IMR-90 (cell line): ENCODE measurements around the gene PARL. TPM values are rescaled to one million over a fixed set of nuclear protein-coding genes. Genes with fewer than 3 reads are reported as not detected.

Experiments used
- ATAC-seq: fragments of 200-7000 bp; cut with Tn5 transposase; 2 replicates; pipeline ENCODE4 v1.9.1; 2020; ENCODE audit warnings: low read depth, mild to moderate bottlenecking, moderate library complexity
- BruUV-seq: library from RNA; stranded (reverse); fragments of 400-500 nt; replicated peaks from 2 replicates; lab custom pipeline; 2021; lab: Mats Ljungman, UMichigan
- CTCF ChIA-PET: fragments of 300-600 bp; formaldehyde crosslinking; extraction: SDS; loops from one replicate; lab custom pipeline; 2021; ENCODE audit warnings: antibody characterized with exemption; lab: Yijun Ruan, JAX
- POLR2A ChIA-PET: fragments of 300-600 bp; sonication (Branson Sonifier 250); formaldehyde crosslinking; loops from one replicate; lab custom pipeline; 2022; ENCODE audit warnings: antibody characterized with exemption; ENCODE audit not compliant: unreplicated experiment; lab: Charles Lee
- DNase-seq: peaks from one replicate; pipeline ENCODE4 v3.0.0; 2013
- H2AFZ ChIP-seq: replicated peaks from 2 replicates; pipeline ENCODE3; 2013; ENCODE audit warnings: low read length, mild to moderate bottlenecking; ENCODE audit not compliant: poor library complexity
- H2AK5ac ChIP-seq: 2 replicates; pipeline ENCODE4 v1.6.1; 2013; ENCODE audit warnings: low read depth, low read length, inconsistent platforms
- H2AK9ac ChIP-seq: replicated peaks from 2 replicates; pipeline ENCODE3; 2013; ENCODE audit warnings: mild to moderate bottlenecking, low read depth, low read length, moderate library complexity; ENCODE audit not compliant: poor library complexity
- H2BK120ac ChIP-seq: 2 replicates; pipeline ENCODE4 v1.6.1; 2013; ENCODE audit warnings: low read depth, low read length, inconsistent platforms
- H2BK15ac ChIP-seq: 3 replicates; pipeline ENCODE4 v1.6.1; 2013; ENCODE audit warnings: low read depth, low read length, inconsistent platforms
- H2BK20ac ChIP-seq: 2 replicates; pipeline ENCODE4 v1.6.1; 2013; ENCODE audit warnings: low read depth, mild to moderate bottlenecking, inconsistent platforms, low read length, moderate library complexity
- H2BK5ac ChIP-seq: 2 replicates; pipeline ENCODE4 v1.6.1; 2013; ENCODE audit warnings: mild to moderate bottlenecking, low read depth, low read length, inconsistent platforms; ENCODE audit not compliant: poor library complexity, severe bottlenecking
- H3K14ac ChIP-seq: replicated peaks from 2 replicates; pipeline ENCODE4 v1.6.1; 2013; ENCODE audit warnings: low read depth, low read length, inconsistent platforms
- H3K18ac ChIP-seq: 2 replicates; pipeline ENCODE4 v1.6.1; 2013; ENCODE audit warnings: low read depth, low read length, control low read depth
- H3K23ac ChIP-seq: 2 replicates; pipeline ENCODE4 v1.6.1; 2013; ENCODE audit warnings: low read depth, low read length, inconsistent platforms
- H3K27ac ChIP-seq: 2 replicates; pipeline ENCODE4 v1.5.1; 2013; ENCODE audit warnings: mild to moderate bottlenecking, control low read depth, low read length; ENCODE audit not compliant: insufficient read depth
- H3K27me3 ChIP-seq: 2 replicates; pipeline ENCODE4 v1.6.1; 2013; ENCODE audit warnings: low read length; ENCODE audit not compliant: control insufficient read depth, insufficient read depth
- H3K36me3 ChIP-seq: 2 replicates; pipeline ENCODE4 v1.6.1; 2013; ENCODE audit warnings: low read length, mixed read lengths; ENCODE audit not compliant: control insufficient read depth, insufficient read depth
- H3K4ac ChIP-seq: 2 replicates; pipeline ENCODE4 v1.6.1; 2013; ENCODE audit warnings: low read depth, low read length, inconsistent platforms
- H3K4me1 ChIP-seq: 2 replicates; pipeline ENCODE4 v1.6.1; 2013; ENCODE audit warnings: low read length, mixed read lengths; ENCODE audit not compliant: control insufficient read depth, insufficient read depth
- H3K4me2 ChIP-seq: 2 replicates; pipeline ENCODE4 v1.6.1; 2013; ENCODE audit warnings: low read depth, mild to moderate bottlenecking, control low read depth, low read length, moderate library complexity
- H3K4me3 ChIP-seq: 2 replicates; pipeline ENCODE4 v1.5.1; 2013; ENCODE audit warnings: low read depth, mild to moderate bottlenecking, control low read depth, low read length, moderate library complexity; ENCODE audit not compliant: insufficient read depth
- H3K56ac ChIP-seq: 2 replicates; pipeline ENCODE4 v1.6.1; 2013; ENCODE audit warnings: low read length, inconsistent platforms; ENCODE audit not compliant: insufficient read depth; ENCODE audit errors: extremely low read depth
- H3K79me1 ChIP-seq, 2 experiments: 2 replicates each; pipeline ENCODE4 v1.6.1; 2013; ENCODE audit warnings: low read length in 2 of 2, inconsistent platforms in 1 of 2, low read depth in 1 of 2
- H3K9ac ChIP-seq: 2 replicates; pipeline ENCODE4 v1.6.1; 2013; ENCODE audit warnings: low read depth, low read length, control low read depth
- H3K9me1 ChIP-seq: 2 replicates; pipeline ENCODE4 v1.6.1; 2013; ENCODE audit warnings: low read length, inconsistent platforms; ENCODE audit not compliant: insufficient read depth
- H3K9me3 ChIP-seq: 2 replicates; pipeline ENCODE4 v1.6.1; 2013; ENCODE audit warnings: low read length; ENCODE audit not compliant: control insufficient read depth, insufficient read depth
- H4K20me1 ChIP-seq: 2 replicates; pipeline ENCODE4 v1.6.1; 2013; ENCODE audit warnings: low read length, inconsistent platforms; ENCODE audit not compliant: insufficient read depth
- H4K5ac ChIP-seq: 2 replicates; pipeline ENCODE4 v1.6.1; 2013; ENCODE audit warnings: mild to moderate bottlenecking, low read depth, low read length, control low read depth
- H4K8ac ChIP-seq, 2 experiments: 2 replicates each; pipeline ENCODE4 v1.6.1; 2013; ENCODE audit warnings: low read depth in 2 of 2, low read length in 2 of 2, control low read depth in 1 of 2, inconsistent platforms in 1 of 2
- H4K91ac ChIP-seq: 2 replicates; pipeline ENCODE4 v1.6.1; 2013; ENCODE audit warnings: low read depth, low read length, inconsistent platforms; ENCODE audit not compliant: insufficient read depth
- BHLHE40 ChIP-seq: fragments of 150-350 bp; IDR thresholded peaks from 2 replicates; pipeline ENCODE4 v1.6.1; 2016; ENCODE audit warnings: mild to moderate bottlenecking, low read depth, low read length
- CEBPB ChIP-seq: IDR thresholded peaks from 2 replicates; pipeline ENCODE4 v1.6.1; 2012; ENCODE audit warnings: low read depth, low read length, improper control_type of control experiment
- CHD1 ChIP-seq: IDR thresholded peaks from 2 replicates; pipeline ENCODE4 v1.6.1; 2012; ENCODE audit warnings: low read depth, low read length, improper control_type of control experiment
- CTCF ChIP-seq: conservative IDR thresholded peaks from 2 replicates; pipeline ENCODE4 v1.5.1; 2012; ENCODE audit warnings: mild to moderate bottlenecking, low read depth, low read length, improper control_type of control experiment
- ELK1 ChIP-seq: fragments of 150-350 bp; IDR thresholded peaks from 2 replicates; pipeline ENCODE4 v1.6.1; 2016; ENCODE audit warnings: low read depth, mild to moderate bottlenecking, low read length, moderate library complexity, borderline replicate concordance
- FOS ChIP-seq: fragments of 150-350 bp; IDR thresholded peaks from 2 replicates; pipeline ENCODE4 v1.6.1; 2016; ENCODE audit warnings: low read depth, low read length
- MAFK ChIP-seq: IDR thresholded peaks from 2 replicates; pipeline ENCODE4 v1.6.1; 2012; ENCODE audit warnings: low read depth, low read length, improper control_type of control experiment
- MAZ ChIP-seq: IDR thresholded peaks from 2 replicates; pipeline ENCODE4 v1.6.1; 2012; ENCODE audit warnings: low read depth, mild to moderate bottlenecking, low read length, improper control_type of control experiment, moderate library complexity, borderline replicate concordance
- MXI1 ChIP-seq: IDR thresholded peaks from 2 replicates; pipeline ENCODE4 v1.6.1; 2012; ENCODE audit warnings: low read depth, mild to moderate bottlenecking, low read length, moderate library complexity, borderline replicate concordance
- NFE2L2 ChIP-seq: fragments of 150-350 bp; IDR thresholded peaks from 2 replicates; pipeline ENCODE4 v1.6.1; 2016; ENCODE audit warnings: low read depth, mild to moderate bottlenecking, low read length
- POLR2A ChIP-seq: IDR thresholded peaks from 2 replicates; pipeline ENCODE4 v1.6.1; 2012; ENCODE audit warnings: mild to moderate bottlenecking, low read depth, low read length
- RAD21 ChIP-seq: IDR thresholded peaks from 2 replicates; pipeline ENCODE4 v1.6.1; 2012; ENCODE audit warnings: low read length, improper control_type of control experiment
- RCOR1 ChIP-seq: IDR thresholded peaks from 2 replicates; pipeline ENCODE4 v1.6.1; 2012; ENCODE audit warnings: mild to moderate bottlenecking, low read length, improper control_type of control experiment; ENCODE audit not compliant: insufficient replicate concordance
- RFX5 ChIP-seq: IDR thresholded peaks from 2 replicates; pipeline ENCODE4 v1.8.0; 2012; ENCODE audit warnings: low read depth, mild to moderate bottlenecking, low read length, moderate library complexity
- SMC3 ChIP-seq: fragments of 150-350 bp; IDR thresholded peaks from 2 replicates; pipeline ENCODE4 v1.6.1; 2016; ENCODE audit warnings: low read depth, mild to moderate bottlenecking, antibody characterized with exemption, low read length, moderate library complexity
- USF2 ChIP-seq: fragments of 150-350 bp; IDR thresholded peaks from 2 replicates; pipeline ENCODE4 v1.6.1; 2017; ENCODE audit warnings: mild to moderate bottlenecking, antibody characterized with exemption, low read length, low read depth
- WGBS, 2 experiments: methylation state at CpG; one replicate each; pipeline versions ENCODE4 v1.1.5 to v1.1.7; 2013; ENCODE audit warnings: missing lambda C conversion rate in 2 of 2; ENCODE audit not compliant: insufficient read length in 1 of 2; ENCODE audit errors: extremely low coverage in 2 of 2; 5-methylcytosine and 5-hydroxymethylcytosine counted together
- dilution Hi-C: fragments of 300-500 bp; cut with HindIII; formaldehyde crosslinking; loops from one replicate; pipeline ENCODE4 v1.14.3; 2018; ENCODE audit warnings: low sequenced_read_pairs; ENCODE audit not compliant: unreplicated experiment
- in situ Hi-C: fragments of 300-500 bp; cut with MboI; formaldehyde crosslinking; loops from 3 replicates; pipeline ENCODE4 v1.14.3; 2019; ENCODE audit warnings: low sequenced_read_pairs, inconsistent platforms, mixed read lengths
- intact Hi-C: fragments of 100-400 bp; cut with micrococcal nuclease; formaldehyde crosslinking; loops from 2 replicates; pipeline ENCODE4 v1.10.0; 2022
- polyA plus RNA-seq, 3 experiments: library from polyadenylated mRNA; depleted of rRNA; stranded (reverse); fragments of >200 nt; gene quantifications; 2 replicates each; pipeline ENCODE4 v1.2.3, GENCODE V29; 2012; ENCODE audit warnings: low replicate concordance in 1 of 3
- total RNA-seq: library from RNA; depleted of rRNA; stranded (reverse); fragments of >200 nt; gene quantifications from 2 replicates; pipeline ENCODE4 v1.2.3, GENCODE V29; 2012

Gene PARL
- total and polyA plus RNA-seq, 2 of the 4 experiments (the other 2 are of a cell fraction): 35.5 to 42.6 TPM

- Histone ChIP-seq H3K9ac (no peak overlapping the region), H3K4me3 (no peak overlapping the region), H4K20me1 (no peaks in the 10 kb centered on the region), H3K4me1 (no peaks in the 10 kb centered on the region), H3K79me1 (no peaks in the 10 kb centered on the region), H4K5ac (no peak overlapping the region), H3K14ac (no peak overlapping the region), H2AFZ (no peak overlapping the region), H3K9me3 (no peaks in the 10 kb centered on the region), H3K27me3 (peaks cover 24% of the 10 kb centered on the region), H2BK20ac (no peak overlapping the region), H2AK5ac (no peak overlapping the region; the same call in 1 of the 2 replicates), H2BK5ac (no peak overlapping the region), H4K91ac (no peak overlapping the region), H2BK120ac (no peak overlapping the region), H3K18ac (no peak overlapping the region), H3K36me3 (no peaks in the 10 kb centered on the region), H2BK15ac (no peak overlapping the region), H2AK9ac (no peak overlapping the region), H3K56ac (no peak overlapping the region), H4K8ac (no peak overlapping the region), H3K23ac (no peak overlapping the region), H3K9me1 (no peaks in the 10 kb centered on the region), H3K4ac (no peak overlapping the region), H3K4me2 (no peak overlapping the region), H3K27ac (no peak overlapping the region)
- POLR2A ChIA-PET: no interaction called here
- BruUV-seq: no TSS peak
- in situ Hi-C loops (no loop called here), dilution Hi-C loops (no loop called here), intact Hi-C loops (no loop called here)
- ATAC-seq (no peak), DNase-seq (no peak)
- CTCF ChIA-PET: interaction anchor here (0.7 kb wide), 1 partner anchor 28 kb away, joined by 3 read pairs; no protein-coding TSS in a partner anchor
- TF ChIP-seq USF2 (no peak), RFX5 (no peak), MAZ (no peak), RAD21 (no peak), NFE2L2 (no peak), FOS (no peak), CHD1 (no peak), CTCF (no peak), BHLHE40 (no peak), POLR2A (no peak), ELK1 (no peak), MXI1 (no peak), SMC3 (no peak), RCOR1 (no peak), CEBPB (no peak), MAFK (no peak)
- no CpG with 5 or more reads among the region's 14 CpGs for WGBS, 2 experiments
Observed at GRCh38 chr3:183909030-183909600, 24.4 kb upstream of the PARL start.
